K562 (cell line): ENCODE data around the gene SELENOW. TPM values are rescaled to one million over a fixed set of nuclear protein-coding genes. Genes with fewer than 3 reads are reported as not detected.

ENCODE experiments used
- ARID2 ChIP-seq: fragments of 450-650 bp; IDR thresholded peaks from 2 replicates; pipeline ENCODE4 v1.6.1; 2017; ENCODE audit warnings: antibody characterized with exemption, mild to moderate bottlenecking
- DACH1 ChIP-seq: fragments of 450-650 bp; IDR thresholded peaks from 2 replicates; pipeline ENCODE4 v1.6.1; 2018; ENCODE audit not compliant: partially characterized antibody
- E2F5 ChIP-seq: sonication (generic); formaldehyde crosslinking; IDR thresholded peaks from 2 replicates; pipeline ENCODE4 v1.8.0; 2022; ENCODE audit warnings: mild to moderate bottlenecking, missing genetic modification reagents
- KDM5B ChIP-seq: fragments of 200-600 bp; sonication (generic); IDR thresholded peaks from 2 replicates; pipeline ENCODE4 v1.6.1; 2012; ENCODE audit warnings: low read depth, mild to moderate bottlenecking, moderate library complexity, low read length, control low read depth, inconsistent platforms; ENCODE audit not compliant: insufficient replicate concordance
- MCM2 ChIP-seq: fragments of 450-650 bp; IDR thresholded peaks from 2 replicates; pipeline ENCODE4 v1.6.1; 2017; ENCODE audit warnings: low read depth, mild to moderate bottlenecking
- MXD1 ChIP-seq: fragments of 250-450 bp; sonication (Bioruptor Pico); IDR thresholded peaks from 2 replicates; pipeline ENCODE4 v1.8.0; 2021; ENCODE audit warnings: borderline replicate concordance, mild to moderate bottlenecking, moderate library complexity; ENCODE audit not compliant: poor library complexity, severe bottlenecking
- NR2F6 ChIP-seq: fragments of 450-650 bp; formaldehyde crosslinking; IDR thresholded peaks from 2 replicates; pipeline ENCODE4 v1.4.0; 2020; ENCODE audit warnings: mild to moderate bottlenecking
- POLR2G ChIP-seq: fragments of 200-400 bp; formaldehyde crosslinking; IDR thresholded peaks from 2 replicates; pipeline ENCODE4 v1.6.1; 2017; ENCODE audit warnings: low read depth, mild to moderate bottlenecking, antibody characterized with exemption, low read length, moderate library complexity
- SIN3A ChIP-seq, 2 experiments: fragments of 150-350 bp in 1 of 2; IDR thresholded peaks; 2 replicates each; pipeline ENCODE4 v1.6.1; 2011 to 2016; ENCODE audit warnings: borderline replicate concordance in 2 of 2, low read depth in 2 of 2, low read length in 2 of 2, mild to moderate bottlenecking in 2 of 2, moderate library complexity in 2 of 2; ENCODE audit not compliant: control insufficient read depth in 1 of 2
- SMAD2 ChIP-seq: fragments of 150-350 bp; IDR thresholded peaks from 2 replicates; pipeline ENCODE4 v1.6.1; 2014; ENCODE audit warnings: low read depth, mild to moderate bottlenecking, low read length
- THRAP3 ChIP-seq: fragments of 450-650 bp; IDR thresholded peaks from 2 replicates; pipeline ENCODE4 v1.6.1; 2016; ENCODE audit warnings: mild to moderate bottlenecking, inconsistent platforms, borderline replicate concordance
- TRIM28 ChIP-seq: fragments of 450-650 bp; IDR thresholded peaks from 2 replicates; pipeline ENCODE4 v1.6.1; 2017
- U2AF1 ChIP-seq: fragments of 200-400 bp; formaldehyde crosslinking; optimal IDR thresholded peaks from 2 replicates; pipeline ENCODE3; 2017; ENCODE audit warnings: mild to moderate bottlenecking, low read depth, low read length, moderate library complexity
- ZBTB17 ChIP-seq: fragments of 450-650 bp; formaldehyde crosslinking; IDR thresholded peaks from 2 replicates; pipeline ENCODE4 v1.4.0; 2020; ENCODE audit warnings: mild to moderate bottlenecking
- ZNF274 ChIP-seq: IDR thresholded peaks from 2 replicates; pipeline ENCODE4 v1.6.1; 2011; ENCODE audit warnings: low read depth, mild to moderate bottlenecking, low read length, moderate library complexity, borderline replicate concordance
- ZNF311 ChIP-seq: fragments of 250-450 bp; sonication (Bioruptor Pico); IDR thresholded peaks from 2 replicates; pipeline ENCODE4 v1.4.0; 2020; ENCODE audit warnings: mild to moderate bottlenecking, moderate library complexity
- ZNF318 ChIP-seq, 2 experiments: fragments of 450-650 bp; IDR thresholded peaks; 2 replicates each; pipeline ENCODE4 v1.6.1; 2016; ENCODE audit warnings: mild to moderate bottlenecking in 2 of 2, borderline replicate concordance in 1 of 2, low read depth in 1 of 2, moderate library complexity in 1 of 2
- ZNF445 ChIP-seq: fragments of 250-450 bp; sonication (Bioruptor Pico); IDR thresholded peaks from 2 replicates; pipeline ENCODE4 v1.4.0; 2020; ENCODE audit warnings: low read depth, mild to moderate bottlenecking, moderate library complexity
- polyA plus RNA-seq, 8 experiments: library from polyadenylated mRNA; depleted of rRNA in 4 of 8; stranded (reverse) in 5 of 8; unstranded in 3 of 8; fragments of >200 nt; fragmentation: Nextera tagmentation in 2 of 8; fragmentation: Illumina TruSeq in 1 of 8; extraction: Ambion mirVana in 2 of 8; extraction: Trizol in 1 of 8; gene quantifications; 2 replicates each; pipeline versions ENCODE4 v1.2.1 to v1.2.3, GENCODE V29; 2011 to 2014; ENCODE audit warnings: inconsistent platforms in 1 of 8, missing spikeins in 1 of 8
- total RNA-seq, 7 experiments: library from RNA; depleted of rRNA in 6 of 7; stranded (reverse); fragments of >200 nt in 6 of 7; fragmentation: Illumina TruSeq in 2 of 7; extraction: Trizol in 2 of 7; gene quantifications; 2 replicates each; pipeline versions ENCODE4 v1.2.1 to v1.2.3, GENCODE V29; 2011 to 2021; ENCODE audit warnings: low replicate concordance in 1 of 7

SELENOW gene
- total and polyA plus RNA-seq, 9 of the 15 experiments (the other 6 are each of a cell fraction or from before 2014, with no cell fraction given) = 91.9 to 279 (median 156) TPM

DNA sequence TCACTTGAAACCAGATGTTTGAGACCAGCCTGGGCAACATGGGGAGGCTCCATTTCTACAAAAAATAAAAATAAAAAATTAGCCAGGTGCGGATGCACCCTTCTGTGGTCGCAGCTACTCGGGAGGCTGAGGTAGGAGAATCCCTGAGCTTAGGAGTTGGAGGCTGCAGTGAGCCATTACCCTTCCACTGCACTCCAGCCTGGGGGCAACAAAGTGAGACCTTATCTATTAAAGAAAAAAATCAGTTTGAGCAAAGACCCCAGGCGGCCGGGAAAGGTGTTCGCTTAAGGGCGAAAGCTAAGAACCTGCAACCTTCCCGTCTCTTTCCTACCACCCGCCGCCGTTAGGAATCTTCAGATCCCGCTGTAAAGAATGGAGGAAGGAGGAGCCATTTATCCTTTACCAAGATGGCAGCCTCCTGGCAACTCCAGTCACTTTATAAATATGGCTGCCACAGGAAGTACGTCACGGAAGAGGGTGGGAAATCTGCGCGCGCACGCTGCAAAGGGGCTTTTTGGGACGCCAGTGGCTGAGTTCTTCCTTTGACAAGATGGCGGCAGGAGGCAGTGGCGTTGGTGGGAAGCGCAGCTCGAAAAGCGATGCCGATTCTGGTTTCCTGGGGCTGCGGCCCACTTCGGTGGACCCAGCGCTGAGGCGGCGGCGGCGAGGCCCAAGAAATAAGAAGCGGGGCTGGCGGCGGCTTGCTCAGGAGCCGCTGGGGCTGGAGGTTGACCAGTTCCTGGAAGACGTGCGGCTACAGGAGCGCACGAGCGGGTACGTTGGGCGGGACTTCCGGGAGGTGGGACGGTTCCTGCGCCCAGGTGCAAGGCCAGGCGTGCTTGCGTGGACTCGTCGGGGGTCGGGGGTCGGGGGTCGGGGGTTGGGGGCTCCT lies 33.2 kb upstream of the SELENOW start, which contains the start of gene NOP53 (continued):
- TF ChIP-seq POLR2G (peak; percentile 98), NR2F6 (CRISPR knock-in tag) (no peak), E2F5 (no peak), SIN3A (IDR thresholded peaks at IDR 0.05; ENCODE audit: borderline replicate concordance in 2 of 2, control insufficient read depth in 1 of 2, low read depth in 2 of 2, low read length in 2 of 2) (peak in 1 of 2 experiments; percentile 81; a peak in 2 of 4 replicates), TRIM28 (no peak), ZNF311 (CRISPR knock-in tag) (0 out of 2 replicates have a peak, but pooled peaks have one; percentile 37), MXD1 (CRISPR knock-in tag) (peak; percentile 52), ARID2 (no peak), SMAD2 (no peak), ZNF445 (CRISPR knock-in tag) (no peak), ZNF274 (no peak), KDM5B (peak; percentile 88), THRAP3 (no peak), ZNF318 (IDR thresholded peaks at IDR 0.05; ENCODE audit: borderline replicate concordance in 1 of 2, low read depth in 1 of 2) (no peak), DACH1 (no peak), ZBTB17 (CRISPR knock-in tag) (peak; percentile 50; the same call in 1 of the 2 replicates), MCM2 (no peak), U2AF1 (no peak)
